GM18873 (cell line): ENCODE data around the gene TMEM54.

Source experiments
- ATAC-seq: cut with Tn5 transposase; IDR thresholded peaks from one replicate; pipeline ENCODE4 v1.9.1; 2021; ENCODE audit warnings: mild to moderate bottlenecking, moderate library complexity, moderate number of reproducible peaks; ENCODE audit not compliant: unreplicated experiment, low FRiP score

The TMEM54 gene

GRCh38 chr1:32867151-32867550 lies 34.0 kb downstream of the TMEM54 start:
- no peak for ATAC-seq

- no peak for ATAC-seq
These were observed 35.4 kb downstream of the TMEM54 start for GRCh38 chr1:32865639-32866405.

- no peak for ATAC-seq
These were observed 36.7 kb downstream of the TMEM54 start for GRCh38 chr1:32864375-32865019.

- no peak for ATAC-seq
These were observed 37.3 kb downstream of the TMEM54 start for GRCh38 chr1:32863881-32864245.

GRCh38 chr1:32863218-32863880 lies 37.8 kb downstream of the TMEM54 start:
- ATAC-seq, result no peak

- no peak for ATAC-seq
These were observed 39.1 kb downstream of the TMEM54 start for GRCh38 chr1:32861904-32862695.

- ATAC-seq, result no peak
These were observed 40.6 kb downstream of the TMEM54 start for GRCh38 chr1:32860566-32860965.

- ATAC-seq, result no peak
These were observed 41.3 kb downstream of the TMEM54 start for GRCh38 chr1:32859915-32860314.

GRCh38 chr1:32858791-32859190 lies 42.4 kb downstream of the TMEM54 start:
- no peak for ATAC-seq

GRCh38 chr1:32858136-32858535 lies 43.1 kb downstream of the TMEM54 start:
- ATAC-seq, result no peak

- ATAC-seq, result no peak
These were observed 45.1 kb downstream of the TMEM54 start for GRCh38 chr1:32855861-32856617.

GRCh38 chr1:32848354-32849063 lies 52.7 kb downstream of the TMEM54 start:
- no peak for ATAC-seq
